Measurements from ENCODE around the gene CYP2F1. TPM values are rescaled to one million over a fixed set of nuclear protein-coding genes. Genes with fewer than 3 reads are reported as not detected.

CYP2F1 gene
- polyA plus RNA-seq, 3 donors from 2014 or later, result not detected

DNA sequence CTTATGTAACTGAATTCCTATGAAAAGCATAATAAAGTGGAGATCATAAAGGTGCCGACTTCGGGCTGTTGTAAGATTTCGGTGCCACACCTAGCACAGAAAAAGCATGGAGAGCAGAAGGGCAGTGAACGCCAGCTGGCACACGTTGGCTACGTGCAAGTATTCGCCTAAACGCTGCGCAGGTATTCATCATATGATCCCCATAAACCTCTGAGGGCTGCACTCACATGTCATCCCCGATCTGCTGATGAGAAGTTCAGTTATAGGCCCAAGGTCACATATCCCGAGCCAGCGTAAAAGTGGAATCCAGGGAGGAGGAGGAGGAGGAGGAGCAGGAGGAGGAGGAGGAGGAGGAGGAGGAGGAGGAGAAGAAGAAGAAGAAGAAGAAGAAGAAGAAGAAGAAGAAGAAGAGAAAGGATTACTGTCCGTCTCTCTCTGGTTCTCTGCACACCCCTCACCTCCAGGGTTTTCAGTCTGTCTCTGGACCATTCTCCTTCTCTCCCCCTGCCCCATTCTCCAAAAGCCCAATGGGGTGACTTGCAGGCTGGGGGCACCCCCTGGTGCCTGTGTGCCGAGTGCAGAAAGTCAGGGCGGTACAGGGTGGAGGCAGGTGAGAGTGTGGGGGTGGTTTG is 60.2 kb downstream of the CYP2F1 start:
- Mint-ChIP-seq H3K4me3 (no peak overlapping the region), H3K36me3 (no peaks in the 10 kb centered on the region)
- DNase-seq, result no peak

DNA sequence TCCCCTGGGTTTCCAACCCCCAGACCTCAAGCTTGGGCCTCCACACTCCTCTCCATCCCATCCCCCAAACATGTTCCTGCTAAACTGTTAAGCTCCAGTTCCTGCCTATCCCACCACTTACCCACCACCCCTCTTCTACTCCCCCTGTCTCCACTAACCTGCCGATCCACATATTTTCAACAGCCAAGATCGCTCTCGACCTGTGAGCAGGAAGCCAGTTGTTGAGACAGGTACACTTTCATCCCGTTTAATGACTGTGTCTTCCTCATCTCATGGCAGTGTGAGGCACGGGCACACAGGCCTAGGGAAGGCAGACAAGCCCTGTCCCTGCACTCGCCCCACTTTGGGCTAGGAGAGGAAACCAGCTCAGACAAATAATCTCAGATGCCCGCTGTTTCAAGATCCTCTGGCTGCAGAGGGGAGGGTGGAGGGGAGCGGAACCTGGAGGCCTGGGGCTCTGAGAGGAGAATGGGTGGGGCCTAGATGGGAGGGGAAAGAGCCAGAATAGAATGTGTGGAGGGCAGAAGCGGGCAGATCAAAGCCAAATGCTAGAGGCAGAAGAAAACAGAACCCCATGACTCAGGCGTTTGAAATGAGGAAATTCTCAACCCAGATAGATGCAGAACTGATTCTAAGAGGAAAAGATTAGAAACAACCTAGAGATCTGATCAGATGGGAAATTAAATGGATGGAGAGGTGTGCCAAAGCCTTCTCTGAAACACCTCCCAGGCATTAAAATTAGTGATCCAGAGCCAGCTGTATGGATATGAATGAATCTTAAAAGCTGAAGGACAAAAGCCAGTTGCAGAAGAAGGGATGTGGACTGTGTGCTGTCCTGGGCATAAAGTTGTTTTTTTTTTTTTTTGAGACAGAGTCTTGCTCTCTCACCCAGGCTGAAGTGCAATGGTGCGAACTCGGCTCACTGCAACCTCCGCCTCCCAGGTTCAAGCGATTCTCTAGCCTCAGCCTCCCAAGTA is 61.9 kb downstream of the CYP2F1 start:
- Mint-ChIP-seq H3K4me1 (peaks cover 0 to 1% of the 10 kb centered on the region in 2 donors), H3K36me3 (no peaks in the 10 kb centered on the region), H3K27ac (no peak overlapping the region), H3K9me3 (peaks cover 0 to 3% (median 0%) of the 10 kb centered on the region in 6 donors), H3K4me3 (no peak overlapping the region), H3K27me3 (ENCODE audit: low read depth in 3 of 3) (peaks cover 4 to 8% (median 8%) of the 10 kb centered on the region in 3 donors)
- no peak for DNase-seq

More for the DNA sequence above, 60.2 kb downstream of the CYP2F1 start:
- Mint-ChIP-seq H3K9me3 (peaks cover 0 to 3% (median 0%) of the 10 kb centered on the region in 6 donors), H3K27ac (no peak overlapping the region), H3K4me1 (peaks cover 0 to 1% of the 10 kb centered on the region in 2 donors), H3K27me3 (ENCODE audit: low read depth in 3 of 3) (peaks cover 4 to 8% (median 8%) of the 10 kb centered on the region in 3 donors)

Other genes starting within 250 kb of the CYP2F1 start
- not detected for gene CYP2A7, start 232.2 kb upstream of the CYP2F1 start, polyA plus RNA-seq
- not detected for gene CYP2B6, start 123.2 kb upstream of the CYP2F1 start, polyA plus RNA-seq
- not detected for gene CYP2A13, start 26.0 kb upstream of the CYP2F1 start, polyA plus RNA-seq
- gene CYP2S1, start 78.8 kb downstream of the CYP2F1 start, polyA plus RNA-seq, result 1 to 10 TPM in 1 of 3 donors, under 1 TPM in 1, not detected in 1; 0.17 to 1.4 TPM
- 1 to 10 TPM in 1 of 3 donors, under 1 TPM in 2; 0.61 to 1.2 (median 0.97) TPM for gene AXL, start 104.8 kb downstream of the CYP2F1 start, polyA plus RNA-seq
- gene HNRNPUL1, start 149.9 kb downstream of the CYP2F1 start, polyA plus RNA-seq, result 100 to 1,000 TPM in 1 of 3 donors, 10 to 100 TPM in 2; 23.3 to 103 (median 48.8) TPM
- 10 to 100 TPM; 14.2 to 38.2 (median 16.9) TPM for gene CCDC97, start 195.7 kb downstream of the CYP2F1 start, polyA plus RNA-seq
- 100 to 1,000 TPM in 1 of 3 donors, 10 to 100 TPM in 2; 51.4 to 196 (median 66.4) TPM for gene TGFB1, start 239.5 kb downstream of the CYP2F1 start, polyA plus RNA-seq
- 10 to 100 TPM in 2 of 3 donors, 1 to 10 TPM in 1; 8.9 to 14.8 (median 14.7) TPM for gene B9D2, start 249.7 kb downstream of the CYP2F1 start, polyA plus RNA-seq